ENCODE measurements around the gene CHRNB1. TPM values are rescaled to one million over a fixed set of nuclear protein-coding genes. Genes with fewer than 3 reads are reported as not detected.

The CHRNB1 gene
- total and polyA plus RNA-seq, 2 of the 8 experiments (the other 6 are each of a cell fraction or from before 2014, with no cell fraction given): 14.1 to 28.2 TPM

- H4K20me1 ChIP-seq (replicated peaks in 1 of 2; ENCODE audit: control insufficient read depth in 1 of 2, insufficient read depth in 2 of 2, low read length in 2 of 2): peaks cover 0 to 4% of the 10 kb centered on the region in 2 experiments
- no peaks in the 10 kb centered on the region for H3K9me3 ChIP-seq (ENCODE audit: insufficient read depth in 2 of 2, low read depth in 1 of 2, low read length in 1 of 2)
- H3K27ac ChIP-seq (ENCODE audit: low read depth, low read length): no peak overlapping the region
- no peak overlapping the region for H3K4me3 ChIP-seq (ENCODE audit: extremely low read depth in 1 of 4, insufficient read depth in 2 of 4, low read depth in 3 of 4, low read length in 4 of 4)
- 0 out of 8 replicates have a peak, but pooled peaks cover 0 to 3% (median 0%) of the 10 kb centered on the region in 4 experiments for H3K36me3 ChIP-seq (ENCODE audit: control insufficient read depth in 2 of 4, insufficient read depth in 4 of 4, low read length in 3 of 4)
- H3K56ac ChIP-seq (replicated peaks; ENCODE audit: insufficient read length, low read depth, low read length): no peak overlapping the region
- H3K23me2 ChIP-seq (ENCODE audit: low read depth, low read length): no peaks in the 10 kb centered on the region
- peaks cover 0 to 12% of the 10 kb centered on the region in 2 experiments; a peak in 2 of 4 replicates for H3K79me2 ChIP-seq (ENCODE audit: control insufficient read depth in 1 of 2, insufficient read depth in 2 of 2, low read length in 2 of 2)
- H2BK15ac ChIP-seq (ENCODE audit: low read length): no peak overlapping the region
- H3K23ac ChIP-seq (ENCODE audit: insufficient read length): no peak overlapping the region
- H3K14ac ChIP-seq (ENCODE audit: insufficient read length): no peak overlapping the region
- no peaks in the 10 kb centered on the region; a peak in 1 of 7 replicates for H3K27me3 ChIP-seq (replicated peaks in 1 of 4; ENCODE audit: control insufficient read depth in 3 of 4, extremely low read depth in 1 of 4, insufficient read depth in 3 of 4, low read length in 3 of 4)
- H2AFZ ChIP-seq (ENCODE audit: low read length): no peak overlapping the region
- no peak overlapping the region for H3K4me2 ChIP-seq (ENCODE audit: insufficient read depth in 1 of 2, low read depth in 2 of 2, low read length in 2 of 2)
- peaks cover 6% of the 10 kb centered on the region for H3K79me1 ChIP-seq (ENCODE audit: low read depth, low read length)
- no peak overlapping the region for H2BK12ac ChIP-seq (ENCODE audit: low read depth, low read length)
- H4K91ac ChIP-seq (replicated peaks; ENCODE audit: insufficient read length, low read length): no peak overlapping the region
- H2BK120ac ChIP-seq (replicated peaks; ENCODE audit: low read depth, low read length): no peak overlapping the region
- H4K8ac ChIP-seq (ENCODE audit: extremely low read depth, insufficient read depth, low read length): no peak overlapping the region
- no peak overlapping the region for H3K4ac ChIP-seq (replicated peaks; ENCODE audit: insufficient read length, low read depth, low read length)
- H4K5ac ChIP-seq (ENCODE audit: insufficient read length, low read depth, low read length): no peak overlapping the region
- no peak overlapping the region for H2AK5ac ChIP-seq (ENCODE audit: low read depth, low read length)
- FAIRE-seq: no peak
- CTCF ChIA-PET (ENCODE audit: partially characterized antibody): interaction anchor here (2.1 kb wide), 1 partner anchor 89 kb away, joined by 6 read pairs; no protein-coding TSS in a partner anchor
- no peak overlapping the region for H2BK20ac ChIP-seq (ENCODE audit: low read length)
- no peak overlapping the region for H2BK5ac ChIP-seq (ENCODE audit: low read depth, low read length)
- H3K18ac ChIP-seq (ENCODE audit: extremely low read depth, low read length): no peak overlapping the region
- DNase-seq (ENCODE audit: low read depth in 1 of 2, low spot score in 2 of 2): no peak
- 94% methylated on average over 2 of the region's 2 CpGs; no CpG with 5 or more reads in 1 of the 2 experiments for WGBS, 2 experiments (ENCODE audit: extremely low coverage in 1 of 2, insufficient coverage in 1 of 2, insufficient read length in 1 of 2, insufficient replicate concordance in 2 of 2, low coverage in 1 of 2, low lambda C conversion rate in 2 of 2, missing lambda C conversion rate in 1 of 2)
- no peaks in the 10 kb centered on the region for H3K4me1 ChIP-seq (replicated peaks in 1 of 4; ENCODE audit: control insufficient read depth in 3 of 4, insufficient read depth in 4 of 4, low read length in 3 of 4)
- H3K9ac ChIP-seq (replicated peaks in 1 of 4; ENCODE audit: extremely low read depth in 1 of 4, low read depth in 3 of 4, low read length in 3 of 4): no peak overlapping the region
- POLR2A ChIA-PET (ENCODE audit: partially characterized antibody): interaction anchor here (1.7 to 13.8 kb wide), 4 partner anchors 9 to 142 kb away, joined by 5 to 200 read pairs (median 8); partner anchors contain the start of genes POLR2A, SLC35G6 and ZBTB4
- TF ChIP-seq CEBPB (IDR thresholded peaks at IDR 0.05; ENCODE audit: low read depth, low read length) (no peak), SIRT6 (IDR thresholded peaks at IDR 0.05; ENCODE audit: low read length) (no peak)
- TF ChIP-seq, protein P1, sequence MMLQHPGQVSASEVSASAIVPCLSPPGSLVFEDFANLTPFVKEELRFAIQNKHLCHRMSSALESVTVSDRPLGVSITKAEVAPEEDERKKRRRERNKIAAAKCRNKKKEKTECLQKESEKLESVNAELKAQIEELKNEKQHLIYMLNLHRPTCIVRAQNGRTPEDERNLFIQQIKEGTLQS (IDR thresholded peaks at IDR 0.05; ENCODE audit: insufficient read depth, low read depth, low read length): no peak
These were observed 26.9 kb downstream of the CHRNB1 start for GRCh38 chr17:7471729-7472128.
